DMS53 (cell line): Measurements from ENCODE around the gene PBXIP1.

Source experiments
- DNase-seq: peaks from one replicate; lab custom pipeline; 2025; lab: John Stamatoyannopoulos, UW

Gene PBXIP1

GRCh38 chr1:154972517-154973343 lies 16.8 kb upstream of the PBXIP1 start:
- no peak for DNase-seq

- no peak for DNase-seq
Observed at GRCh38 chr1:154972213-154972516, 16.3 kb upstream of the PBXIP1 start.

- DNase-seq, result no peak
Observed at GRCh38 chr1:154971341-154971998, 15.6 kb upstream of the PBXIP1 start.

DNA sequence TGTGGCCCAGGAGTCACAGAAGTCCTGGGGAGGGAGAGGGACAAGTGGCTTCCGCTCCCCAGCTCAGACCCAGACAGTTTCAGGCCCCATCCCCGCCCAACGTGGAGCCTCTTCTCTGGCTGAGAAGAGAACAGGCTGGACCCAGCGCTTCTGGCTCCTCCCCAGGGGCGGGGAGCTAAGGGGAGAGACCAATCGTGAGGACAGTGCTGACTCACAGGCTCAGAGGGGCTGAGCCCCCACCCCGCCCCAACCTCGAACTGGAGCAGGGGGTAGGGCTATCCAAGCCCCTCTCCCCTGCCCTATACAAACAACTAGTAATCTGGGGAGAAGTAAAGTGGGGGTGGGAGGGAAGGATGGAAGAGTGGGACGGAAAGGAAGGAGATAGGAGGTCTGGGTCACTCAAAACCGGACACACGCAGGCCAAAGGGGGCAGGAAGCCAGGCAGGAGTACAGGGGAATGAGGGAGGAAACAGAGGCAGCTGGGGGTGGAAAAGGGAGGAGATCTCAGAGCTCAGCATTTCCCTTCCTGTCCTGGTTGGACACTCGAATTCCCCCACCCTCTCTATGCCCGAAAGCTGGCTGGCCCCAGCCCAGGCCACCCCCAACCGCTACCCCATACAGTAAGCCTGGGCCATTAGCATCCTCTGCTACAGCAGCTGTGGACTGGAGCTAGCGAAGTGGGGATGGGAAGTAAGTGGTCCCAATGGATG lies 14.9 kb upstream of the PBXIP1 start, which contains the start of gene SHC1:
SHC1 (minus strand) TSS at position 117 of the 710 bp plus-strand sequence. CDS start 221 bp downstream, outside the sequence.
- DNase-seq, result peak; percentile 53

GRCh38 chr1:154969860-154970452 lies 14.1 kb upstream of the PBXIP1 start:
- DNase-seq, result no peak

- no peak for DNase-seq
Observed at GRCh38 chr1:154969246-154969645, 13.3 kb upstream of the PBXIP1 start.

DNA sequence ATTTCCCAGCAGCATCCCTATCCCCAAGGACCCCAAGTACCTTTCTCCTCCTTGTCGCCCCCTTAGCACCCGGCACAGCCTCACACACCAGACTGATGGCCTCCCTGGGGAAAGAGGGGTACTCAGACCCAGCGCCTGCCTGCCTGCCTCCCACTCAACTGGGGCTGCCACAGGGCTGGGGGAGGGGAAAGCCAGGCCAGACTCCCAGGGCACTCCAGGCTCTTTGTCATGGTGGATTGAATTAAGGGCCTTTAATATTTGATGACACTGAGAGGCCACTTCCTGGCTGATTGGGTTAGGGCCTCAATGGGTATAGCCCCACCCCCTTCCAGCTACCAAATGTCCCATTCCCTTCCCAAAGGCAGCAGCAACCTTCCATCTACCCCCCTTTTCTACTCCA lies 12.8 kb upstream of the PBXIP1 start:
- DNase-seq, result peak; percentile 25

DNA sequence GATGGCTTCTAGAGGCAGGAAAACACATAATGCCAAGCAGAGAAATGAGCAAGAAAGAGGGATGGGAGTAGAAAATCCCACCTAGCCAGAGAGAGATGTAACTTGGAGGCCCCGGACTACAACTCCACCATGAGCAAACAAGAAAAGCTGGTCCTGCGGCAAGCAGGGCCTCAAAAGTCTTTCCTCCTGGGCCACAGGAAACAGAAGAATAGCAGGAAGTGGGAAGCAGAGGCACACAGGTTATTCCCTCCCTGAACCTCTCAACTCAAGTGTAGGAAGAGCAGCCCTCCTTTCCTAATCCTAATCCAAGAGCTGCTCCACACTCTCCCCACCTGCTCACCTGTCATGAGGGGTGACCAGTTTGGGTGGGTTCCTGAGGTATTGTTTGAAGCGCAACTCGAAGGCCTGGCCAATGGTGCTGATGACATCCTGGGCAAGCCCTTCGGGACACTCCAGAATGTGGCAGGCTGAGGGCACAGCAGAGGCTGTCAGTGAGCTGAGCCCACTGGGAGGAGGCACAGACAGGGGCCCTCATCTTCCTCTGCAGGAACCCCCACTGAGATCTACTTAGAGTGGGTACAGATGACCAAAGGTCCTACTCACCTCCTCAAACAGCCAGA lies 11.5 kb upstream of the PBXIP1 start:
- no peak for DNase-seq

DNA sequence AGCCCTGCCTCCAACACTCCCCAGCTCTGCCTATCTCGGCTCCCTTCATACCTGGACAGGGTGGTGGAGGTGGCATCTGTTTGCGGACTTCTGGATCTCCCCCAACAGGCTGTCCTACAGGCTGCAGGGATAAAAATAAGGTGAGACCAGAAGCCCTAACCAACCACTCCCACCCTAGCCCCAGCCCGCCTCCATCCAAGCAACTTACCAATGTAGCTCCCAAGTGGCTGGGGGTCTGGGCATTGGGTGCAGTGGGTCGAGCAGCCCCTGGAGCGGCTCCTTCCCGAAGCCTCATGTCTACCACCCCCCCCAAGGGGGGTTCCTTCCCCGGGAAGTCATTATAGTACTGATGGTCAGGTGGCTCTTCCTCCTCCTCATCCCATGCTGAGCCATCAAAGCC lies 10.2 kb upstream of the PBXIP1 start:
- no peak for DNase-seq

DNA sequence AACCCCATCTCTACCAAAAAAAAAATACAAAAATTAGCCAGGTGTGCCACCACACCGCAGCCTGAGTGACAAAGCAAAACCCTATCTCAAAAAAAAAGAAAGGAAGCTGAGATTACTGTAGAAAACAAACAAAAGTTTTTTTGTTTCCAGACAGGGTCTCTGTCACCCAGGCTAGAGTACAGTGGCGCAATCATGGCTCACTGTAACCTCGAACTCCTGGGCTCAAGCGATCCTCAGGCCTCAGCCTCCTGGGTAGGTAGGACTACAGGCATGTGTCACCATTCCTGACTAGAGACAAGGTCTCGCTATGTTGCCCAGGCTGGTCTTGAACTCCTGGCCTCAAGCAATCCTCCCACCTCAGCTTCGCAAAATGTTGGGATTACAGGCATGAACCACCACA lies 8.5 kb upstream of the PBXIP1 start:
- no peak for DNase-seq

DNA sequence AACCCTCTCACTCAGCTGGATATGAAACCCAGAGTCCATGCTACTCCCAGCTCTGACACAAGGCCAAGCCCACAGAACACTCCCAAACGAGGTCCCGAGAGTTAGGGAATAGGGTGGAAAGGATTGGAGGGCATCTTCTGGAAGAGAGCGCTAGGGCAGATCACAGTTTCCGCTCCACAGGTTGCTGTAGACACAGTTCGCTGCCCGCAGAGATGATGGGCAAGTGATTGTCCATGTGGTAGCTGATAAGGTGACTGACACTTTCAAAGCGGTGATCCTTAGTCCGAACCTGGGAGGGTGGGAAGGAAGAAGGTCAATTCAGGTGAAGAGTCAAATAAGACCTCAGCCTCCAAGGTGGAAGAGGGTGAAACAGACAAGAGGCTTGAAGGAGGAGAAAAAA lies 7.7 kb upstream of the PBXIP1 start:
- no peak for DNase-seq

- no peak for DNase-seq
Observed at GRCh38 chr1:154962795-154963330, 7.0 kb upstream of the PBXIP1 start.

- DNase-seq, result peak; percentile 68
Observed at GRCh38 chr1:154962156-154962749, 6.4 kb upstream of the PBXIP1 start.

DNA sequence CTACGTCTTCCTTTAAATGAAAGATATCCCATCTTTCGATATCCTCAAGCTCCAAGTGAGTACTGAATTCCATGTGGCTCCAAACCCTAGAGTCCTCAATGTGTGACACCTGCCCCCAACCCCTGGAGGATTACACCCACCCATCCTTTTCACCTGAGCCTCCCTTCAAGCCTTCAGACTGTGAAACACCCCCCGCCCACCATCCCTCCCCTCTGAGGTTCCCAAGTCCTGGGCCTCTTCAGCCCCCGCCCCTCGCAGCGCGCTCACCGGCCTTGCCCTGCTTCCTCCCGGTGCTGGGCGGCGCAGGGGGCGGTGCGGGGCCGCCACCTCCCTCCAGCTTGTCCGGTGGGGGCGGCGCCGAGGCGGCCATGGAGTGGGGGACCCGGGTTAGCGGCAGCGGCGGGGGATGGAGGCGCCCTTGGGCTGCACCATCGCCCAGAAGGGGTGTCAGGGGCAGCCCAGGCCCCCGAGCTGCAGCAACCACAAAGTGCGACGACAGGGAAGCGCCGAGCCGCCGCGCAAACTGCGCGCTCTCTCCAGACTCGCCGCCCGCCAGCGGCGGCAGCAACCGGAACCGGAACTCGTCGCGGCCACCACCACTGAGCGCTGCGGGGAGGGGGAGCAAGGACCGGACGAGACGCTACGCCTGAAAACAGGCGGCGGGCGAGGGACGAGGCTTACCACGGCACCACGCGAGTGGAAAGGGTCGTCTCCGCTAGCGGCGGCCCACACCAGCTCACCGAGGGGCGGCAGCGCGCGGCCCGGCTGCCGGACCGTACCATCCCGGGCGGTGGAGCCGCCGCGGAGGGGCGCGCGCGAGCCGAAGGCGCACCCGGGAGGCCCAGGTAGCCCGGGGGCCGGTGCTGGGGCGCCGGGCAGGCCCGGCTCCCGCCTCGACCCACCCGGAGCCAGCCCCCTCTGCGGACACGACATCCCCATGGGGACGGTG lies 5.6 kb upstream of the PBXIP1 start, which contains the start of gene PYGO2:
PYGO2 (minus strand) TSS at position 576 of the 949 bp plus-strand sequence; CDS start at position 370, 206 bp downstream.
- DNase-seq, result peak; percentile 90

GRCh38 chr1:154960446-154961136 lies 4.7 kb upstream of the PBXIP1 start:
- no peak for DNase-seq

DNA sequence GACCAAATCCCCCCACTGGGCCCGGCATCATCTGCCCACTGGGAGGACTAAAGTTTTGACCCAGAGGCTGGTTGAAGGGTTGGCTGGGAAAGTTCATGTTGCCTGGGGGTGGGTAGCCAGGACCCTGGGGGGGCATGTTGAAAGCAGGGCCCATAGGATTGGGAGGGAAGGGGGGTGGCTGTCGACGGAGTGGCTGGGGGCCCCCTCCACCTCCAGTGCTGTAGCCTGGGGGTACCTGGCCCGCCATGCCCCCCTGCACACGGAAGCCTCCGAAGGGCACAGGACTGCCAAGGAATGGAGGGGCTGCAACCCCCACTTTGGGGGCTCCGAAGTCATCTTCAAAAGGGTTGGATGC lies 3.5 kb upstream of the PBXIP1 start:
- DNase-seq, result no peak

DNA sequence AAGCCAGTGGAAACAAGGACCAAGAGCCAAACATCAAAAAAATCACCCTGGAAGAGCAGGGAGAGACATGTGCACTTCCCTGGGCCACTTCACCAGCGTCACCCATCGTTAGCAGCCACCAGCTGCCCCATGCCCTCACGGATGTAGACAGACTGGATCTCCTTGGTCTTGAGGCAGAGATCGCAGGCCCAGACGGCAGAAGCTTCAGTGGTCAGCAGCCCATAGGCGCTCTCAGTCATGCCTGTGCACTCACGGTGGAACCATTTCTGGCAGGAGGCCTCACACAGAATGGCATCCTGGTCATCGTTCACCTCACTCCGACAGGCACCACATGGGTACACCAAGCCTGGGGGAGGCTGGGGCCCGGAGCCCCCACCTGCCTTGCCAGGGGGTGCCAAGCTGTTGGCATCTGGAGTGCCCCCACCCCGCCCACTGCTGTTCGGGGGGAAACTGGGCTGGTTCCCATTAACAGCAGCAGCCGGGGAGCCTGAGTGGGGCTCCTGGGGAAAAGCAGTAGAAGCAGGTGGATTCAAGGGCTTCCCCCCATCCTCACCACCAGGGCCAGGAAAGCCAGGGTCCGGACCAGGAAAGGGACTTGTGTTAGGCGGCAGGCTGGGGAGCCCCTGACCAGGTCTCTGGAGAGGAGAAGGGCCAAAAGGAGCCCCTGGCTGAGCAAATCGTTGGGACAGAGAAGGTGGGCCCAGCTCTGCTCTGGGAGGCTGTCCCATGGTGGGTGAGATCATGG lies 3.0 kb upstream of the PBXIP1 start:
- DNase-seq, result no peak

GRCh38 chr1:154958036-154958435 lies 2.1 kb upstream of the PBXIP1 start:
- DNase-seq, result no peak
